ENCODE results near the gene H6PD.

GRCh38 chr1:9291914-9292360, 57.4 kb downstream of the H6PD start:
- TF ChIP-seq POLR2A (IDR thresholded peaks at IDR 0.05) (no peak), CTCF (IDR thresholded peaks at IDR 0.05 in 4 of 5, conservative IDR thresholded peaks at IDR 0.05 in 1 of 5) (no peak)

Data from gastrocnemius medialis (tissue), 4 donors.